Neutrophil (primary cell): ENCODE data around the gene SUCLA2.
"Not testable (repeated sequence)": the region's sequence is repeated elsewhere in the genome, so short reads cannot be mapped to it uniquely, and the experiment has no call there.

ENCODE experiments used
- H3K27ac ChIP-seq: fragments of 200-600 bp; sonication (generic); 2 replicates; pipeline ENCODE4 v1.5.1; 2016; ENCODE audit warnings: mild to moderate bottlenecking, moderate library complexity
- H3K27me3 ChIP-seq: fragments of 200-600 bp; sonication (generic); 2 replicates; pipeline ENCODE4 v1.6.0; 2016; ENCODE audit warnings: mild to moderate bottlenecking
- H3K36me3 ChIP-seq: fragments of 200-600 bp; sonication (generic); 2 replicates; pipeline ENCODE4 v1.5.1; 2017
- H3K4me1 ChIP-seq, 2 experiments: fragments of 200-600 bp in 1 of 2; sonication (generic) in 1 of 2; 1 replicate in 1 of 2; 2 replicates in 1 of 2; pipeline versions ENCODE4 v1.5.1 to v1.6.1; 2013 to 2016; ENCODE audit warnings: low read depth in 1 of 2, low read length in 1 of 2, mild to moderate bottlenecking in 1 of 2, moderate library complexity in 1 of 2; ENCODE audit not compliant: control insufficient read depth in 1 of 2, insufficient read depth in 1 of 2
- H3K4me3 ChIP-seq, 2 experiments: fragments of 200-600 bp in 1 of 2; sonication (generic) in 1 of 2; 1 replicate in 1 of 2; 2 replicates in 1 of 2; pipeline ENCODE4 v1.5.1; 2013 to 2016; ENCODE audit warnings: low read depth in 1 of 2, low read length in 1 of 2, mild to moderate bottlenecking in 1 of 2, moderate library complexity in 1 of 2
- H3K9me3 ChIP-seq: fragments of 200-600 bp; sonication (generic); 2 replicates; pipeline ENCODE4 v1.5.1; 2016
- CTCF ChIP-seq: fragments of 200-600 bp; sonication (generic); IDR thresholded peaks from 2 replicates; pipeline ENCODE4 v1.5.1; 2016; ENCODE audit warnings: antibody characterized with exemption

The SUCLA2 gene

GRCh38 chr13:47945738-47946137 is 55.3 kb downstream of the SUCLA2 start:
- no peaks in the 10 kb centered on the region for H3K4me1 ChIP-seq
- TF ChIP-seq CTCF, result no peak
- H3K9me3 ChIP-seq, result no peaks in the 10 kb centered on the region
- no peak overlapping the region for H3K4me3 ChIP-seq
- no peak overlapping the region for H3K27ac ChIP-seq
- no peaks in the 10 kb centered on the region for H3K27me3 ChIP-seq
- peaks cover 39% of the 10 kb centered on the region for H3K36me3 ChIP-seq

- not testable (repeated sequence) for H3K27ac ChIP-seq
Measured at GRCh38 chr13:47945146-47945545, 55.9 kb downstream of the SUCLA2 start.

GRCh38 chr13:47934371-47934770 is 66.7 kb downstream of the SUCLA2 start:
- H3K9me3 ChIP-seq, result no peaks in the 10 kb centered on the region
- no peak overlapping the region for H3K27ac ChIP-seq
- H3K36me3 ChIP-seq, result no peaks in the 10 kb centered on the region
- H3K4me3 ChIP-seq, result no peak overlapping the region
- no peaks in the 10 kb centered on the region for H3K27me3 ChIP-seq
- H3K4me1 ChIP-seq, result peaks cover 0 to 9% of the 10 kb centered on the region in 2 experiments
- TF ChIP-seq CTCF, result no peak

More at GRCh38 chr13:47945146-47945545, 55.9 kb downstream of the SUCLA2 start:
- H3K4me1 ChIP-seq, H3K9me3 ChIP-seq, H3K27me3 ChIP-seq, H3K4me3 ChIP-seq: not testable (repeated sequence)
- peaks cover 39% of the 10 kb centered on the region for H3K36me3 ChIP-seq

GRCh38 chr13:47932950-47933923 is 67.8 kb downstream of the SUCLA2 start:
- H3K27me3 ChIP-seq, result no peaks in the 10 kb centered on the region
- H3K36me3 ChIP-seq, result no peaks in the 10 kb centered on the region
- H3K4me3 ChIP-seq, result no peak overlapping the region
- H3K27ac ChIP-seq, result no peak overlapping the region
- no peak for TF ChIP-seq CTCF
- no peaks in the 10 kb centered on the region for H3K9me3 ChIP-seq
- peaks cover 0 to 9% of the 10 kb centered on the region in 2 experiments for H3K4me1 ChIP-seq

GRCh38 chr13:47930649-47931165 is 70.4 kb downstream of the SUCLA2 start:
- H3K27ac ChIP-seq, result no peak overlapping the region
- no peak for TF ChIP-seq CTCF

GRCh38 chr13:47929156-47929555 is 71.9 kb downstream of the SUCLA2 start:
- no peak for TF ChIP-seq CTCF
- Histone ChIP-seq H3K4me1 (peaks cover 0 to 9% of the 10 kb centered on the region in 2 experiments), H3K36me3 (no peaks in the 10 kb centered on the region), H3K27ac (no peak overlapping the region), H3K4me3 (no peak overlapping the region), H3K9me3 (no peaks in the 10 kb centered on the region), H3K27me3 (no peaks in the 10 kb centered on the region)

More at GRCh38 chr13:47930649-47931165, 70.4 kb downstream of the SUCLA2 start:
- H3K36me3 ChIP-seq, result no peaks in the 10 kb centered on the region
- no peaks in the 10 kb centered on the region for H3K27me3 ChIP-seq
- no peaks in the 10 kb centered on the region for H3K9me3 ChIP-seq
- peaks cover 0 to 9% of the 10 kb centered on the region in 2 experiments for H3K4me1 ChIP-seq
- H3K4me3 ChIP-seq, result no peak overlapping the region
